Pulmonary artery endothelial cell (primary cell): Measurements from ENCODE around the gene HES6. TPM values are rescaled to one million over a fixed set of nuclear protein-coding genes. Genes with fewer than 3 reads are reported as not detected.
A peak's percentile ranks its signal among the peaks of the same experiment; 100 is the strongest.

Experiments
- DNase-seq: peaks from one replicate; pipeline ENCODE4 v3.0.0-alpha.2; 2011; ENCODE audit warnings: low read depth, low spot score
- total RNA-seq: library from RNA; depleted of rRNA; stranded (reverse); fragments of >200 nt; gene quantifications from 2 replicates; pipeline ENCODE4 v1.2.3, GENCODE V29; 2014

Gene HES6
- total RNA-seq = 3.2 and 6.6 TPM in 2 replicates

- DNase-seq = peak; percentile 41
These were observed at the start of gene HES6 for GRCh38 chr2:238239863-238240756. Gene HES6, minus strand, starts transcription at chr2:238240038. Its CDS starts 133 bp downstream, at chr2:238239905.

- no peak for DNase-seq
These were observed 49.7 kb upstream of the HES6 start for GRCh38 chr2:238289574-238289973.

DNA sequence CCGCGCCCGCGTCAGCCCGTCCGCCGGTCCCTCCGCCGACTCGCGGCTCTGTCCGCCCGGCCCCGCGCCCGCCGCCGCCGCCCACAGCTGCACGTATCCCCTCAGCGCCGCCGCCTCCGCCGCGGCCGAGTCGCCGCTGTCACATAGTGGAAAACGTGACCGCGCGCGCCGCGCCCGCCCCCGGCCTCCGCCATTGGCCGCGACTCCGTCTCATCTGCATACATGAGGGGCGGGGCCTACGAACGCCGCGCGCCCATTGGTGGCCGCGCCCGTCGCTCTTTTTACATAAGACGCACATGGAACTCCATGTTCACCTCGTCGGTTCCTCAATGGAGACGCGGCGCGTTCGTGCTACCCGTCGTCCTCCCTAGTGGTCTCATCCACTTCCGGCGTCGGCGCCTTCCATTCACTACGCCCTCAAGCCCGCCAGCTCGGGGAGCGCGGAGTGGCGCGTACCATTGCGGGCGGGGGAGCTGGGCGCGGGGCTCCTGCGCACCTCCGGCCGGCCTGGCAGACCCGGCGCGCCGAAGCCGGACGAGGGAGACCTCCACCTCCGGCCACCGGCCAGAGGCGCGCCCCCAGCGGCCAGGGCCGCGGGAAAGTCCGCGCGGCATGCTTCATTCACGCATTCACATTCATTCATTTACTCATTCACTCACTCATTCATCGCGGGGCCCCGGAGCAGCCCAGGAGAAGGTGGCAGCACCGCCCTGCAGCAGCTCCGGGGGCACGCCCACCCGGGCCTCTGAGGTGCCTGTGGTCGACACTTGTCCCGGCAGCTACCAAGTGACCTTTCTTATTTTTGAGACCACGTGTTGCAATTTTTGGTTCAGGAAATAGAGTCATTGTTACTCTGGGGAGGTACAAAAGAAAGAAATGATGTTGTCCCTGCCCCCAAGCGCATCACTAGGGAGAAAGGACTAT is 49.1 kb upstream of the HES6 start:
- DNase-seq = peak; percentile 97

DNA sequence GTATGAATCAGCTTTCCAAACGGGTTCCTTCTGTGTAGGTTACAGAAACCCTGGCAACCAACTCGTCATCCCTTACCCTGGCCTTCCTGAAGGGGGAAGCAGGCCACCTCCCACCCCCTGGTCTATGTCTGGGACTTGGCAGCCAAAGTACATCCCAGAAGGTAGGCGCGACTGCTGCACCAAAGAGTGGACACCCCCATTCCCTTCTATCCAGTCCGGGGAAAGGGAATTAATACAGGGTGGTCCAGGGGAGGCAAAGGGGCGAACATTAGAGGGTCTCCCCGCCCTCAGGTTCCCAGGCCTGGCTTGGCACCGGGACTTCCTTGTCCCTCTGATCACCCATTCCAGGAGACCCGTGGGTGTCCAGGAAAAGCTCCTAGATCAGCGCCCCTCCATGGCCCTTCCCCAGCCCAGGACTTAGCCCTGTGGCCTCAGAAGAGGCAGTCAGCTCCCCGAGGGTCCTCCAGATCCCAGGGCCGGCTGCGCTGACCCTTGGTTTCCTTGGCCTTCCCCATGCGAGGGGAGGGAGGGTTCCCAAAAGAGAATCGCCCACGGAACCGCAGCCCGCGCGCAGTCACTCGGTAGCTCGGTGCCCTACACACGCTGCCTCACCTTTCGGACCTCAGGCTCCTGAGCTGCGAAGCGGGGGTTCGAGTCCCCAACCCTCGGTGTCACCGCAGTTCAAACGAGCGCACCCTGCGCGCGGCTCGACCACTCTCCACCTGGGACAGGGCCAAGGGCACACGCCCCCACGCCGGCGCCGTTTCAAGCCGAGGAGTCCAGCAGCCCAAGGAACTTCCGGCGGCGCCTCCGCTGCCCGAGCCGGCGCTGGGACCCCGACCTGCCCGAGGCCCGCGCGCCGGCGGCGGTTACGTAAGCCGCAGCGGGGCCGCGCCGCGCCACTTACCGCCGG is 48.2 kb upstream of the HES6 start, which contains the start of gene PER2:
Gene PER2, minus strand, starts transcription at position 874 of the 913 bp plus-strand sequence. CDS start 10,674 bp downstream, outside the sequence.
- peak; percentile 60 for DNase-seq

DNA sequence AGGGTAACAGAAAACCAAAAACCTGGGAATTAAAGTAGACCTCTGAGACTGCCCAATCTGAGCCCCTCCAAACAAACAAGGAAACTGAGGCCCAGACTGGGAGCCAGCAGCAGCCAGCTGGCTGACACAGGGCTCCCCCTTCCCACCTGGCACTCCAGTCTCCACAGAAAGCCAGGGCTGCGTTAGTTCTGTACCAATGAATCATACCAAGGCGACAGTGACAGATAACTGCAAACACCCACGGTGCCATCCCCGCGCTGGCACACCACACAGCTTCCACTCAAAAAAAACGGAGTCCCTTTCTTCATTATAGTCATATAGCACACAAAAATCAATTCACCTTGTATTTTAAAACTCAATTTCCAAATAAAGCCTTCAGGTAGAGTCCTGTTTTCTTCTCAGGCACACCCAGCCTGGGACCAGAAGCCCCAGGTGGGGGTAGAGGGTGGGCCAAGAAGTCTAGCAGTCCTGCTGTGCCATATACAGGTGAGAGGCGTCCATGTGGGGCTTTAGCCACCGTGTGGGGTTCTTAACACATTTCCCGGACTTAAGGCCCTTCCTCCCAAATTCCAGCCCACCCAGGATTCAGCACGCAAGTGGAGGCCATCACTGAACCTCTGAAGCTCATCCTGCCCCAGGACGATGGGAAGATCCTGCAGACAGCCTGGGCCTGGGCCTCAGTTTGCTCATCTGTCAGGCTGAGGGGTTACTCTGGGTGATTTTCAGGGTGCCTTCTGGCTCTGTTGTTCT is 47.3 kb upstream of the HES6 start:
- no peak for DNase-seq

GRCh38 chr2:238286551-238286950 is 46.7 kb upstream of the HES6 start:
- DNase-seq = no peak

- DNase-seq = no peak
These were observed 46.3 kb upstream of the HES6 start for GRCh38 chr2:238286095-238286494.

GRCh38 chr2:238285653-238286082 is 45.8 kb upstream of the HES6 start:
- DNase-seq = no peak

- no peak for DNase-seq
These were observed 45.1 kb upstream of the HES6 start for GRCh38 chr2:238284802-238285515.

- no peak for DNase-seq
These were observed 43.3 kb upstream of the HES6 start for GRCh38 chr2:238282861-238283738.

DNA sequence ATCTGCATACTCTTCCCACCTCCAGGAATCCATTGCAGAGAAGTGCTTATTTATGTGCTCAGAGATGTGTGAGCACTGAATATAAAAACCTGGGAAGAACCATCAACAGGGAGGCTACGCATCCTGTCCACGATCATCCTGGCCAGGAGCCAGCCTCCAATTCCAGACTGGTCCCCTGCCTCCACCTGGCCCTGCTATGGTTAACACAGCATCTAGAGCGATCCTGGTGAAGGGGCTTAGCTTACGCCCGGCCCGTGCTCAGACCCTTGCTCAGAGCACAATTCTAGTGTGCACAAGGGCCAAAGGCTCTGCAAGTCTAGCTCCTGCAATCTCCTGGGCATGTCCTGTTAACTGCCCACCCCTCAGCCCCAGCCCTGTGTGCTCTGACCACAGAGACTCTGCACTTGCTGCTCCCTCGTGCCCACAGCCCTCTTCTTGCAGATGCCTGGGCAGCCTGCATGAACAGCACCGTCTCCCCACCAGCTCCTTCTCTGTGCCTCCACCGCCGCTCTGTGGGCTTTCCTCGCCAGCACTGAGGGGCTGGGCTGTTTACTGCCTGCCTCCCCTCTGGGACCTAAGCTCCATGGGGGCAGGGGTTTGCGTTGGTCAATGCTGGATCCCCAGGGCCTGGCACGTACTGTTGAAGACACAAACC is 42.1 kb upstream of the HES6 start:
- DNase-seq = no peak

DNA sequence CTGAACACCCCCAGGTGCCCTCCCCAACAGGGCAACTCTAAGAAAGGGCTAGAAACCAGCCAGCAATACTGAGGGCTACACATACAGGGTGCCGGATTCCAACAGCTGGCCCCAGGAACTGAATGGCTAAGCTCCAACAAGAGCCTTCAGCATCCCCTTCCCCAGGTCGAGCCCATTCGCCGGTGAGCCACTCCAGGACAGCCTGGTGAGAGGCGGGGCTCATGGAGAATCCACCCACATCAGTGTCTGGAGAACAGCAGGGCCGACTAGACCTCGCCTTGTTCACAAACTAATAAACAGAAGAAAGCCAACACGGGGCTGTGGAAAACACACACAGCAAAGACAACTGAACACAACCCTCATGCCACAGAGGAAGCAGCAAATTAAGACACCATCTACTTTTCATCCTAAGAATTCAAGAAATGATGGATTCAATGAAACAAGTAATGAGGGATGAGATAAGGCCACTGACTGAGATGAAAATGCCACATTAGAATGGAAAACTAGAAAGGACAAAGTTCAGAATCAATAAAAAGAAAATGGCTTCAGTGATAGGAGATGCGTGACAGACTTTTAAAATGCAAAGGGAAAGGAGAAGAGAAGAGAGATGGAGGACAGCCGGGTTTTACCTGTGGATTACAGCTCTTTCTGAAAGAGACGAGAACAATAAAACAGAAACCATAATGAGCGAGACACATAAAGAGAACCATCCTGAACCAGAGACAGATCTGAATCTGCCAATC is 40.4 kb upstream of the HES6 start:
- no peak for DNase-seq

DNA sequence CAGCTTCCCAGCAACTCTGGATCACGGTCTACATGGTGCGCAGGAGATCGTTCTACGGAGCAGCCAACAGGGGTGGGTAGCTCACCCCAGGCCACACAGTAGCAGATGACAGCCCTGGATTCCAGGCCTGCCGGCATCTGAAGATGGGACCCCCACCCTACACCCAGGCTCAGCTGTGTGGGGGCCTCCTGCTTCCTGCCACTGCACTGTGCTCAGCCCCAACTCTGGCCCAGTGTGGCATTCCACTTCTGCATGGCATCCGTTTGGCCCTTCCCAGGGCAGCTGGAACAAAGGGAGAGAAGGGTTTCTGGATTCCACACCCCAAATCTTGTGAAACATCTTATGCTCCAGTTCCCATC is 39.5 kb upstream of the HES6 start:
- no peak for DNase-seq

GRCh38 chr2:238278626-238279323 is 38.9 kb upstream of the HES6 start:
- DNase-seq = no peak

DNA sequence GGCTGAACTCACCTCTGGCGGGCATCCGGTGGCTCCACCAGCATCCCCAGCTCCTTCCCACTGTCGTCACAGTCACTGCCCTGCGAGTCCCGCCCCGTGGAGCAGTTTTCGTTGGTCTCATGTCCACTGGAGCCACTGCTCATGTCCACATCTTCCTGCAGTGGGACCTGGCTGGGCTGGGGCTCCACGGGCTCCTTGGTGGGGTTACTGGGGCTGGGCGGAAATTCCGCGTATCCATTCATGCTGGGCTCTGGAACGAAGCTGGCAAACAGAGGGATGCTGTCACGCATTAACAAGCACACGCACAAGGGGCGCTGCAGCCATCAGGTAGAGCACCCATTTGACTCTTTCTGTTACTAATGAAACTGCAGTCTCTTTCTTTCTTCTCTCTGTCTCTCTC is 37.9 kb upstream of the HES6 start:
- DNase-seq = no peak

DNA sequence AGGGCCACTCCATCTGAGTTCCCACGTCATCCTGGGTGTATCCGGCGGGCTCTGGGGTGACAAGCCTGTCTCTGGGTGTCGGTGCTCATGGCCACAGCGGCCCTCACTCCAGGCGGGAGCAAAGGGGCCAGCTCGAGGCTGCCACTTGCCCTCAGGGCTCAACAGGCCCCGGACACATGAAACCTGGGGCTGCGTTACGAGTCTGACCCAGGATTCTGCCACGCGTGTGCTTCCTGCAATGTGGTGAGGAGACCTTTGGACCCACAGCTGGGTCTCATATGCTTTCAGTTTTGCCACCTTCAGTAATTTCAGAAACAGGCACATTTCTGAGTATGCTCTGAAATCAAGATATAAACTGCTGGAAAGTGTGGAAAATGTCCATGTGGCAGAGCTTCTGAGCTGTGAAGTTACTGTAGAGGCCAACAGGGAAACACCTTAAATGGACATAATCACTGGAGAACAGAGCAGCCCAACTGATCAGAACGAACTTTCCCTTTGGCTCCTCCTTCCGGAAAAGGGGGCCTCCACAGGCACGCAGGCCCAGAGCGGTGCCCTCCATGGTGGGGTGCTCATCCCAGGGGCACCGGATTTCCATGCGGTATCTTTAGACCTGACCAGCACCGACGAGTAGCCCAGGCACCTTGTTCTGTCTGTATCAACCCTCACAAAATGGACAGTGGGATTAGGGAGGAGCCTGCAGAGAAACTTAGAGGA is 34.5 kb upstream of the HES6 start:
- DNase-seq = no peak
